Measurements from ENCODE around the gene TUBG2. TPM values are rescaled to one million over a fixed set of nuclear protein-coding genes. Genes with fewer than 3 reads are reported as not detected.
"Not testable (repeated sequence)": the region's sequence is repeated elsewhere in the genome, so short reads cannot be mapped to it uniquely, and the experiment has no call there.

Gene TUBG2
- total RNA-seq, 1 experiment from 2014 or later = 20.9 TPM

DNA sequence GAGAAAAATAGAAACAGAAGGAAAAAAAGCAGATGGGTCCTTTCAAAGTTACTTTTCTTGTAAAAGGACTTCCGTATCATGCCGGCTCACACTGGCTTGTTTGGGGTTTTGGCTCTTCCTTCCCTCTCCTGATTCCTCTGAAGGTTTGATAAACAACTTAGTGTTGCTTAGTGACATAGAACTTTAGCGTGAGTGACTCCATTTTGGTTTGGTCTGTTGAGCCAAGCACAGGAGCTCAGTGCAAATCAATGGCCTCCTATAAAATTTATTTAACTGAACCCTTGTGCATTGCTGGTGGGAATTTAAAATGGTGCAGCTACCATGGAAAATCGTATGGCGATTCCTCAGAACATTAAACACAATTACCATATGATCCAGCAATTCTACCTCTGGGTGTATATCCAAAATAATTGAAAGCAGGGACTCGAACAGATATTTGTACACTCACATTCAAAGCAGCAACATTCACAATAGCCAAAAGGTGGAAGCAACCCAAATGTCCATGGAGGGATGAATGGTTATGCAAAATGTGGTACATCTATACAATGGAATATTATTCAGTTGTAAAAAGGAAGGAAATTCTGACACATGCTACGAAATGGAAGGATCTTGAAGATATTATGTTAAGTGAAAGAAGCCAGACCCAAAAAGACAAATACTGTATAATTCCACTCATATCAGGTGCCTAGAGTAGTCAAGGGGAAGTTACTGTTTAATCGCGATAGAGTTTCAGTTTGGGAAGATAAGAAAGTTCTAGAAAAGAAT, 1.1 kb upstream of the TUBG2 start:
- intact Hi-C loops (cut with micrococcal nuclease) = loop anchor here (5.0 kb wide), 1 partner anchor 36 kb away; no protein-coding TSS in a partner anchor
- H3K27me3 ChIP-seq (ENCODE audit: insufficient read depth, low read length) = no peaks in the 10 kb centered on the region
- RAD21 ChIA-PET (ENCODE audit: low non-redundant PET in 1 of 2, low total read pairs in 2 of 2, uncharacterized antibody in 2 of 2, unreplicated experiment in 2 of 2) = no interaction called here
- CTCF ChIA-PET = no interaction called here
- ATAC-seq (no peak), DNase-seq (ENCODE audit: low read depth, low spot score) (no peak)
- POLR2A ChIA-PET = no interaction called here
- H3K36me3 ChIP-seq (ENCODE audit: control insufficient read depth in 1 of 2, insufficient read depth in 2 of 2, low read length in 2 of 2) = 0 out of 4 replicates have a peak, but pooled peaks cover 0 to 3% of the 10 kb centered on the region in 2 experiments
- H3K4me3 ChIP-seq (replicated peaks in 1 of 2; ENCODE audit: low read depth in 1 of 2, low read length in 2 of 2) = no peak overlapping the region
- H3K4me1 ChIP-seq (ENCODE audit: control insufficient read depth in 1 of 2, insufficient read depth in 2 of 2, low read length in 2 of 2) = peaks cover 20 to 43% of the 10 kb centered on the region in 2 experiments
- BruUV-seq (replicated peaks) = no TSS peak
- no peak overlapping the region for H2AFZ ChIP-seq (ENCODE audit: low read depth, low read length, poor library complexity, severe bottlenecking)
- TF ChIP-seq CBX3 (IDR thresholded peaks at IDR 0.05; ENCODE audit: low read depth) (peak; percentile 21; the same call in 1 of the 2 replicates), SIN3A (IDR thresholded peaks at IDR 0.05; ENCODE audit: low read depth) (no peak)
- no peaks in the 10 kb centered on the region for H3K9me2 ChIP-seq (ENCODE audit: insufficient read depth)
- H3K79me2 ChIP-seq (ENCODE audit: insufficient read depth, low read length) = no peaks in the 10 kb centered on the region
- peak overlapping the region; percentile 92; the same call in 1 of the 2 replicates for H3K27ac ChIP-seq (ENCODE audit: low read depth, low read length)
- H4K20me1 ChIP-seq (ENCODE audit: insufficient read depth) = no peaks in the 10 kb centered on the region
- H3K9me3 ChIP-seq (ENCODE audit: control insufficient read depth in 1 of 2, insufficient read depth in 1 of 2, low read depth in 1 of 2, low read length in 2 of 2) = no peaks in the 10 kb centered on the region; a peak in 1 of 4 replicates
- H3K9ac ChIP-seq (ENCODE audit: low read length) = no peak overlapping the region
- H3K4me2 ChIP-seq (ENCODE audit: low read length) = no peak overlapping the region

- ChIA-PET POLR2A (interaction anchor here (1.0 to 2.7 kb wide), 4 partner anchors 8 to 36 kb away, joined by 3 to 7 read pairs (median 4); partner anchors contain the start of gene PLEKHH3), RAD21 (ENCODE audit: low non-redundant PET in 1 of 2, low total read pairs in 2 of 2, uncharacterized antibody in 2 of 2, unreplicated experiment in 2 of 2) (interaction anchor here in 1 of 2 experiments (1.2 kb wide), 1 partner anchor 8 kb away, joined by 3 read pairs; no protein-coding TSS in a partner anchor), CTCF (interaction anchor here (1.2 to 2.5 kb wide), 6 partner anchors 14 to 112 kb away, joined by 3 to 9 read pairs (median 4); partner anchors contain the start of genes PLEKHH3, RETREG3 and TUBG1)
- Histone ChIP-seq H3K4me3 (replicated peaks in 1 of 2; ENCODE audit: low read depth in 1 of 2, low read length in 2 of 2) (peak overlapping the region; percentile 74 to 76), H3K9ac (ENCODE audit: low read length) (peak overlapping the region; percentile 71), H3K4me2 (ENCODE audit: low read length) (peak overlapping the region; percentile 96), H3K4me1 (ENCODE audit: control insufficient read depth in 1 of 2, insufficient read depth in 2 of 2, low read length in 2 of 2) (peaks cover 20 to 43% of the 10 kb centered on the region in 2 experiments), H3K27ac (ENCODE audit: low read depth, low read length) (peak overlapping the region; percentile 92)
- H3K27me3 ChIP-seq (ENCODE audit: insufficient read depth, low read length); H4K20me1 ChIP-seq (ENCODE audit: insufficient read depth); H2AFZ ChIP-seq (ENCODE audit: low read depth, low read length, poor library complexity, severe bottlenecking); BruUV-seq (replicated peaks); H3K79me2 ChIP-seq (ENCODE audit: insufficient read depth, low read length); H3K36me3 ChIP-seq (ENCODE audit: control insufficient read depth in 1 of 2, insufficient read depth in 2 of 2, low read length in 2 of 2); DNase-seq (ENCODE audit: low read depth, low spot score); H3K9me2 ChIP-seq (ENCODE audit: insufficient read depth); H3K9me3 ChIP-seq (ENCODE audit: control insufficient read depth in 1 of 2, insufficient read depth in 1 of 2, low read depth in 1 of 2, low read length in 2 of 2): not testable (repeated sequence)
- peak; percentile 49 for ATAC-seq
- intact Hi-C loops (cut with micrococcal nuclease) = loop anchor here (5.0 kb wide), 1 partner anchor 38 kb away; no protein-coding TSS in a partner anchor
These were observed 819 bp downstream of the TUBG2 start for GRCh38 chr17:42659932-42660274.
